K562 (cell line): Measurements from ENCODE around the gene SNX27.
"Not testable (repeated sequence)": the region's sequence is repeated elsewhere in the genome, so short reads cannot be mapped to it uniquely, and the experiment has no call there.

ENCODE experiments used
- MTA1 ChIP-seq: fragments of 450-650 bp; IDR thresholded peaks from 2 replicates; pipeline ENCODE4 v1.6.1; 2017; ENCODE audit warnings: borderline replicate concordance
- PCBP1 ChIP-seq: fragments of 200-400 bp; formaldehyde crosslinking; IDR thresholded peaks from 2 replicates; pipeline ENCODE4 v1.6.1; 2018; ENCODE audit warnings: mild to moderate bottlenecking, low read depth, low read length; ENCODE audit not compliant: poor library complexity, severe bottlenecking
- TAF1 ChIP-seq: IDR thresholded peaks from 2 replicates; pipeline ENCODE4 v1.6.1; 2011; ENCODE audit warnings: mild to moderate bottlenecking, low read length, moderate library complexity; ENCODE audit not compliant: insufficient read depth, control insufficient read depth, severe bottlenecking; ENCODE audit errors: extremely low read depth
- ZKSCAN1 ChIP-seq: fragments of 150-350 bp; IDR thresholded peaks from 2 replicates; pipeline ENCODE4 v1.6.1; 2016; ENCODE audit warnings: low read depth, low read length
- ZNF121 ChIP-seq: sonication (generic); formaldehyde crosslinking; conservative IDR thresholded peaks from 2 replicates; pipeline ENCODE4 v1.8.0; 2022; ENCODE audit warnings: missing genetic modification reagents
- TF ChIP-seq, protein P1 (sequence below): IDR thresholded peaks from 2 replicates; pipeline ENCODE4 v1.6.1; 2012; ENCODE audit warnings: low read depth, low read length, improper control_type of control experiment, borderline replicate concordance
- TF ChIP-seq, protein P2 (sequence below), 3 experiments: IDR thresholded peaks in 2 of 3; conservative IDR thresholded peaks in 1 of 3; 2 replicates each; pipeline ENCODE4 v1.5.1; 2011 to 2012; ENCODE audit warnings: low read length in 3 of 3, mild to moderate bottlenecking in 3 of 3, control low read depth in 2 of 3, improper control_type of control experiment in 1 of 3, inconsistent platforms in 1 of 3, low read depth in 1 of 3, mixed read lengths in 1 of 3, moderate library complexity in 1 of 3; ENCODE audit not compliant: insufficient read depth in 2 of 3

DNA sequence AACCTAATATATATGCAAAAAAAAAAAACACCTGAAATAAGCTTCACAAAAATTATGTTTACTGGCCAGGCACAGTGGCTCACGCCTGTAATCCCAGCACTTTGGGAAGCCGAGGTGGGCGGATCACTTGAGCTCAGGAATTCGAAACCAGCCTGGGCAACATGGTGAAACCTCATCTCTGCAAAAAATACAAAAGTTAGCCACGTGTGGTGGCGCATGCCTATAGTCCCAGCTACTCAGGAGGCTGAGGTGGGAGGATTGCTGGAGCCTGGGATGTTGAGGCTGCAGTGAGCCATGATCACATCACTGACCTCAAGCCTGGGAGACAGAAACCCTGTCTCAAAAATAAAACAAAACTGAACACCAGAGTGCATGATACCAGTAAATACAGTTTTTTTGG lies 7.1 kb downstream of the SNX27 start:
- TF ChIP-seq, protein P1, sequence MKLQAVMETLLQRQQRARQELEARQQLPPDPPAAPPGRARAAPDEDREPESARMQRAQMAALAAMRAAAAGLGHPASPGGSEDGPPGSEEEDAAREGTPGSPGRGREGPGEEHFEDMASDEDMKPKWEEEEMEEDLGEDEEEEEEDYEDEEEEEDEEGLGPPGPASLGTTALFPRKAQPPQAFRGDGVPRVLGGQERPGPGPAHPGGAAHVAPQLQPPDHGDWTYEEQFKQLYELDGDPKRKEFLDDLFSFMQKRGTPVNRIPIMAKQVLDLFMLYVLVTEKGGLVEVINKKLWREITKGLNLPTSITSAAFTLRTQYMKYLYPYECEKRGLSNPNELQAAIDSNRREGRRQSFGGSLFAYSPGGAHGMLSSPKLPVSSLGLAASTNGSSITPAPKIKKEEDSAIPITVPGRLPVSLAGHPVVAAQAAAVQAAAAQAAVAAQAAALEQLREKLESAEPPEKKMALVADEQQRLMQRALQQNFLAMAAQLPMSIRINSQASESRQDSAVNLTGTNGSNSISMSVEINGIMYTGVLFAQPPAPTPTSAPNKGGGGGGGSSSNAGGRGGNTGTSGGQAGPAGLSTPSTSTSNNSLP = not testable (repeated sequence)
- not testable (repeated sequence) for TF ChIP-seq ZNF121, MTA1, TAF1, PCBP1, ZKSCAN1
- TF ChIP-seq, protein P2, sequence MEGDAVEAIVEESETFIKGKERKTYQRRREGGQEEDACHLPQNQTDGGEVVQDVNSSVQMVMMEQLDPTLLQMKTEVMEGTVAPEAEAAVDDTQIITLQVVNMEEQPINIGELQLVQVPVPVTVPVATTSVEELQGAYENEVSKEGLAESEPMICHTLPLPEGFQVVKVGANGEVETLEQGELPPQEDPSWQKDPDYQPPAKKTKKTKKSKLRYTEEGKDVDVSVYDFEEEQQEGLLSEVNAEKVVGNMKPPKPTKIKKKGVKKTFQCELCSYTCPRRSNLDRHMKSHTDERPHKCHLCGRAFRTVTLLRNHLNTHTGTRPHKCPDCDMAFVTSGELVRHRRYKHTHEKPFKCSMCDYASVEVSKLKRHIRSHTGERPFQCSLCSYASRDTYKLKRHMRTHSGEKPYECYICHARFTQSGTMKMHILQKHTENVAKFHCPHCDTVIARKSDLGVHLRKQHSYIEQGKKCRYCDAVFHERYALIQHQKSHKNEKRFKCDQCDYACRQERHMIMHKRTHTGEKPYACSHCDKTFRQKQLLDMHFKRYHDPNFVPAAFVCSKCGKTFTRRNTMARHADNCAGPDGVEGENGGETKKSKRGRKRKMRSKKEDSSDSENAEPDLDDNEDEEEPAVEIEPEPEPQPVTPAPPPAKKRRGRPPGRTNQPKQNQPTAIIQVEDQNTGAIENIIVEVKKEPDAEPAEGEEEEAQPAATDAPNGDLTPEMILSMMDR (IDR thresholded peaks at IDR 0.05 in 2 of 3, conservative IDR thresholded peaks at IDR 0.05 in 1 of 3; ENCODE audit: insufficient read depth in 2 of 3, low read depth in 1 of 3, low read length in 3 of 3) = not testable (repeated sequence)
